Gastrocnemius medialis (tissue), 4 donors: ENCODE data around the gene DPP9. TPM values are rescaled to one million over a fixed set of nuclear protein-coding genes. Genes with fewer than 3 reads are reported as not detected.

ENCODE experiments used
- ATAC-seq, 2 donors: fragments of 150-250 bp; one replicate each; pipeline ENCODE4 v1.9.1; 2016
- DNase-seq, 2 donors: peaks; one replicate each; pipeline ENCODE4 v3.0.0-alpha.2; 2019
- H3K27ac ChIP-seq, 4 donors: fragments of 200-600 bp; sonication (generic); 1 replicate in 1 of 4; 2 replicates in 3 of 4; pipeline ENCODE4 v1.5.1; 2016 to 2018; ENCODE audit warnings: mild to moderate bottlenecking in 2 of 4, moderate library complexity in 1 of 4
- H3K27me3 ChIP-seq, 3 donors: fragments of 200-600 bp; sonication (generic) in 2 of 3; 1 replicate in 1 of 3; 2 replicates in 2 of 3; pipeline versions ENCODE4 v1.5.1 to v1.6.0; 2016 to 2019; ENCODE audit warnings: mild to moderate bottlenecking in 1 of 3, moderate library complexity in 1 of 3
- H3K36me3 ChIP-seq, 2 donors: fragments of 200-600 bp; sonication (generic) in 1 of 2; one replicate each; pipeline ENCODE4 v1.5.1; 2017 to 2018
- H3K4me1 ChIP-seq, 2 donors: fragments of 200-600 bp; sonication (generic) in 1 of 2; one replicate each; pipeline ENCODE4 v1.5.1; 2016 to 2017; ENCODE audit warnings: mild to moderate bottlenecking in 2 of 2
- H3K4me3 ChIP-seq, 4 donors: fragments of 200-600 bp; sonication (generic) in 3 of 4; 1 replicate in 1 of 4; 2 replicates in 3 of 4; pipeline ENCODE4 v1.5.1; 2016 to 2019; ENCODE audit warnings: mild to moderate bottlenecking in 2 of 4
- H3K9me3 ChIP-seq, 3 donors: fragments of 200-600 bp; sonication (generic) in 2 of 3; 1 replicate in 1 of 3; 2 replicates in 2 of 3; pipeline ENCODE4 v1.5.1; 2016 to 2019
- POLR2A ChIP-seq, 2 donors: fragments of 450-650 bp; IDR thresholded peaks; one replicate each; pipeline ENCODE4 v1.6.1; 2017; ENCODE audit warnings: antibody characterized with exemption in 2 of 2, mild to moderate bottlenecking in 2 of 2, moderate library complexity in 2 of 2
- in situ Hi-C, 4 donors: fragments of 200-750 bp; cut with MboI; loops; one replicate each; pipeline versions ENCODE4 v1.15.0 to v1.8.0; 2017; ENCODE audit warnings: low sequenced_read_pairs in 4 of 4
- intact Hi-C: fragments of 100-400 bp; cut with DNase I; formaldehyde crosslinking; loops from one replicate; pipeline ENCODE4 v1.15.1; 2023; ENCODE audit warnings: low total_unique reads
- total RNA-seq, 4 donors: library from RNA; depleted of rRNA; stranded (reverse); fragments of >200 nt; gene quantifications; one replicate each; pipeline versions ENCODE4 v1.1.0 to v1.2.3, GENCODE V29; 2016
- TF ChIP-seq, protein P1 (sequence below), 5 experiments: fragments of 450-650 bp in 3 of 5; fragments of 200-600 bp in 2 of 5; sonication (generic) in 2 of 5; IDR thresholded peaks in 4 of 5; conservative IDR thresholded peaks in 1 of 5; 1 replicate in 4 of 5; 2 replicates in 1 of 5; pipeline ENCODE4 v1.5.1; 2016 to 2019; ENCODE audit warnings: antibody characterized with exemption in 5 of 5, mild to moderate bottlenecking in 3 of 5, moderate library complexity in 3 of 5

The DPP9 gene
- total RNA-seq, 4 donors from 2014 or later = 92.6 to 208 (median 148) TPM

DNA sequence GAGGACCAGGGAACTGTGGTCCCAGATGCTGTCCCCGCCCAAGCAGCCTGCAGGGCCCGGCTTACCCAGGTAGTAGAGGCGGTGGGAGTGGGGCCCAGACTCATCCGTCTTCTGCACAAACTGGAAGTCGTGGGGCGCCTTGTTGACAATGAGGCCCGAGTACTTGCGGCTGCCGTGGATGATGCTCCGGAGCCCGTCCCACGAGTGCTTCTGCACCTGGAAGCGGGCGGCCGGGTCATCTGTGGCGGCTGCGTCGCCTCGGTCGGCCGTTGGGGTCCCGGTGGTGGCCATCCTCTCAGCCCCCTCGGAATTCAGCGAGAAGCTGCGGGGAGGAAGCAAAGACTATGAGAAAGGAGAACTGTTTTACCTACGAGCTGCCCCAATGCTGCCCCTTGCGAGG lies 9.6 kb downstream of the DPP9 start:
- Histone ChIP-seq H3K27me3 (no peaks in the 10 kb centered on the region), H3K4me1 (peaks cover 50 to 60% of the 10 kb centered on the region in 2 donors), H3K27ac (peak overlapping the region; percentile 89 to 100 (median 97)), H3K36me3 (peaks cover 0 to 33% of the 10 kb centered on the region in 2 donors), H3K9me3 (no peaks in the 10 kb centered on the region), H3K4me3 (peak overlapping the region in 1 of 4 donors; percentile 16)
- TF ChIP-seq, protein P1, sequence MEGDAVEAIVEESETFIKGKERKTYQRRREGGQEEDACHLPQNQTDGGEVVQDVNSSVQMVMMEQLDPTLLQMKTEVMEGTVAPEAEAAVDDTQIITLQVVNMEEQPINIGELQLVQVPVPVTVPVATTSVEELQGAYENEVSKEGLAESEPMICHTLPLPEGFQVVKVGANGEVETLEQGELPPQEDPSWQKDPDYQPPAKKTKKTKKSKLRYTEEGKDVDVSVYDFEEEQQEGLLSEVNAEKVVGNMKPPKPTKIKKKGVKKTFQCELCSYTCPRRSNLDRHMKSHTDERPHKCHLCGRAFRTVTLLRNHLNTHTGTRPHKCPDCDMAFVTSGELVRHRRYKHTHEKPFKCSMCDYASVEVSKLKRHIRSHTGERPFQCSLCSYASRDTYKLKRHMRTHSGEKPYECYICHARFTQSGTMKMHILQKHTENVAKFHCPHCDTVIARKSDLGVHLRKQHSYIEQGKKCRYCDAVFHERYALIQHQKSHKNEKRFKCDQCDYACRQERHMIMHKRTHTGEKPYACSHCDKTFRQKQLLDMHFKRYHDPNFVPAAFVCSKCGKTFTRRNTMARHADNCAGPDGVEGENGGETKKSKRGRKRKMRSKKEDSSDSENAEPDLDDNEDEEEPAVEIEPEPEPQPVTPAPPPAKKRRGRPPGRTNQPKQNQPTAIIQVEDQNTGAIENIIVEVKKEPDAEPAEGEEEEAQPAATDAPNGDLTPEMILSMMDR (IDR thresholded peaks at IDR 0.05 in 4 of 5, conservative IDR thresholded peaks at IDR 0.05 in 1 of 5) = no peak
- TF ChIP-seq POLR2A (IDR thresholded peaks at IDR 0.05) = no peak
- intact Hi-C loops (loop anchor here (5.0 to 10.0 kb wide), 4 partner anchors 177 to 952 kb away; partner anchors contain the start of genes APBA3, MRPL54, PLIN4 and PLIN5), in situ Hi-C loops (no loop called here)
- DNase-seq (no peak), ATAC-seq (no peak)

DNA sequence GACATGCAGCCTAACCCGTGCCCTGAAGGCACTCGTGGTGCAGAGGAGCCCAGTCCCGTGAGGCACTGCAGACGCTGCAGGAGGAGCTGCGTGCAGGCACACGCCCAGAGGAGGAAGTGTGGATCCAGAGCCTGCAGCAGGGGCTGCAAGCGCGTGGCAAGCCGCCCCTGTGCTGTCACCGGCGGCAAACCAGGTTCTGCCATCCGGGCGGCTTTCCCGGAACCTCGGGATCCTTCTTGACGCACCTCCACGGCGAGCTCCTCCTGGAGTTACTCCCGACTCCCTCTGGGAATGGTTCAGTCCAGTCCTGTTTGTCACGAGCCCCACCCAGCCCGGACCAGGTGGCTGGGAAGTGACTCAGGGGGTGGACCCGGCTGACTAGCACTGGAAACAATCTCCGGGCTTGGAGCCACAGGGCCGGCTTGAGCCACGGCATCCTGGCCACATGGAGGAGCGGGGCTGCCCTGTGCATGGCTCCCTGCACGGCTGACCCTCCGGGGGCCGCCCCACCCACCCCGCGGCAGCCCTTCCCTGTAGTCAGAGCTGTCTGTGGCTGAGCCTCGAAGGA lies 10.2 kb downstream of the DPP9 start:
- Histone ChIP-seq H3K27ac (peak overlapping the region; percentile 89 to 100 (median 97)), H3K9me3 (no peaks in the 10 kb centered on the region), H3K36me3 (peaks cover 0 to 27% of the 10 kb centered on the region in 2 donors), H3K4me1 (peaks cover 56 to 63% of the 10 kb centered on the region in 2 donors), H3K27me3 (no peaks in the 10 kb centered on the region), H3K4me3 (peak overlapping the region; percentile 7 to 41 (median 18))
- ATAC-seq = peak; percentile 84 to 86
- peak; percentile 66 to 74 for TF ChIP-seq POLR2A (IDR thresholded peaks at IDR 0.05)
- TF ChIP-seq, protein P1 (IDR thresholded peaks at IDR 0.05 in 4 of 5, conservative IDR thresholded peaks at IDR 0.05 in 1 of 5) = peak in 2 of 5 experiments; percentile 16 to 28
- DNase-seq = peak; percentile 95 to 99
- intact Hi-C loops = loop anchor here (1.0 to 10.0 kb wide), 5 partner anchors 19 to 951 kb away; partner anchors contain the start of genes APBA3, MRPL54, PLIN4 and PLIN5
- in situ Hi-C loops = no loop called here

DNA sequence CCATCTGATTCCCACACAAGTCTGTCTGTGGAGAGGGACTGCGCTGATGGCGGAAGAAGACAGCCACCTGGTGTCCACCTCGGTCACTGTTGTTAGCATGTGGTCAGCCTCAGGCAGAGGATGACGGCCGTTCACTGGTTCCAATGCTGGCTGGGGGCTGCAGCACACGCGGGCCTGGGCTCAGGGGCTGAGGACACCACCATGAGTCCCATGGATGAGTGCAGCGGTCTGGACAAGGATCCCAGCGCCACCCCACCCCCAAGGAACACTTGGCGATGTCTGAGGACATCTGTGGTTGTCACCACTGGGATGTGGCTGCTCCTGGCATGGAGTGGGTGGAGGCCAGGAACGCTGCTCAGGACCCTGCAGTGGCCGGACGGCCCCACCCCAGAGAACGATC lies 10.9 kb downstream of the DPP9 start:
- Histone ChIP-seq H3K27me3 (no peaks in the 10 kb centered on the region), H3K4me1 (peaks cover 63 to 70% of the 10 kb centered on the region in 2 donors), H3K36me3 (peaks cover 0 to 20% of the 10 kb centered on the region in 2 donors), H3K4me3 (peak overlapping the region in 3 of 4 donors; percentile 7 to 41 (median 28)), H3K27ac (peak overlapping the region; percentile 89 to 100 (median 97)), H3K9me3 (no peaks in the 10 kb centered on the region)
- intact Hi-C loops (loop anchor here (1.0 to 10.0 kb wide), 6 partner anchors 18 to 950 kb away; partner anchors contain the start of genes APBA3, MRPL54, PLIN4 and PLIN5), in situ Hi-C loops (no loop called here)
- peak; percentile 57 to 79 for DNase-seq
- TF ChIP-seq, protein P1 (IDR thresholded peaks at IDR 0.05 in 4 of 5, conservative IDR thresholded peaks at IDR 0.05 in 1 of 5) = peak in 4 of 5 experiments; percentile 32 to 58 (median 45)
- TF ChIP-seq POLR2A (IDR thresholded peaks at IDR 0.05) = no peak
- ATAC-seq = peak; percentile 37 to 45

DNA sequence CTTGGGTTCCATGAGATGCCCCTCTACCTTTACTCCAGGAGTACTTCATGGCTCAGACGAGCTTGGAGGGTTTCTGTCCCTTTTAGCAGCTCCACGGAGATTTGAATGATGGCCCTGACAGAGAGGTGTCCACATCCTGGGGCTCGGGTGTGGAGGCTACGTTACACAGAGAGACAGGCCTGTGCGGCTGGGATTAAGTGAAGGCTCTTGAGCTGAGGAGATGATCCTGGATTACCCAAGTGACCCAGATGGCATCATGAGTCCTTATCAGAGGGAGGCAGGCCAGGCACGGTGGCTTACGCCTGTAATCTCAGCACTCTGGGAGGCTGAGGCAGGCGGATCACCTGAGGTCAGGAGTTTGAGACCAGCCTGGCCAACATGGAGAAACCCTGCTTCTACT lies 12.4 kb downstream of the DPP9 start:
- Histone ChIP-seq H3K27ac (peak overlapping the region; percentile 89 to 100 (median 97)), H3K27me3 (no peaks in the 10 kb centered on the region), H3K9me3 (no peaks in the 10 kb centered on the region), H3K4me3 (no peak overlapping the region), H3K36me3 (peaks cover 0 to 8% of the 10 kb centered on the region in 2 donors), H3K4me1 (peaks cover 79 to 86% of the 10 kb centered on the region in 2 donors)
- in situ Hi-C loops = no loop called here
- no peak for ATAC-seq
- DNase-seq = no peak
- intact Hi-C loops = loop anchor here (5.0 to 10.0 kb wide), 4 partner anchors 174 to 949 kb away; partner anchors contain the start of genes APBA3, MRPL54, PLIN4 and PLIN5
- TF ChIP-seq POLR2A (IDR thresholded peaks at IDR 0.05) = no peak
- TF ChIP-seq, protein P1 (IDR thresholded peaks at IDR 0.05 in 4 of 5, conservative IDR thresholded peaks at IDR 0.05 in 1 of 5) = no peak
